ENCODE results near the gene ODAPH. TPM values are rescaled to one million over a fixed set of nuclear protein-coding genes. Genes with fewer than 3 reads are reported as not detected.

The ODAPH gene
- total RNA-seq, 4 donors from 2014 or later: not detected

GRCh38 chr4:75593393-75593792, 37.5 kb downstream of the ODAPH start:
- no peak overlapping the region for H3K4me3 ChIP-seq
- intact Hi-C loops (cut with DNase I; ENCODE audit: low total_unique reads): no loop called here
- in situ Hi-C loops (cut with MboI; ENCODE audit: low pct_ligation_motif_present in 1 of 4, low pct_unique_long_range_greater_than_20kb in 1 of 4, low sequenced_read_pairs in 3 of 4): no loop called here
- H3K27me3 ChIP-seq: no peaks in the 10 kb centered on the region
- H3K4me1 ChIP-seq: no peaks in the 10 kb centered on the region
- 80% methylated on average over 1 of the region's 1 CpG; no CpG with 5 or more reads in 1 of the 2 donors for WGBS, 2 donors (ENCODE audit: low coverage in 1 of 2)
- no peak for DNase-seq
- H3K9me3 ChIP-seq: no peaks in the 10 kb centered on the region
- H3K36me3 ChIP-seq: no peaks in the 10 kb centered on the region
- no peak overlapping the region for H3K27ac ChIP-seq
- TF ChIP-seq POLR2A (IDR thresholded peaks at IDR 0.05) (no peak), CTCF (IDR thresholded peaks at IDR 0.05) (no peak), EP300 (IDR thresholded peaks at IDR 0.05; ENCODE audit: low read depth) (no peak)

- no peaks in the 10 kb centered on the region for H3K27me3 ChIP-seq
- no peaks in the 10 kb centered on the region for H3K36me3 ChIP-seq
- DNase-seq: no peak
- H3K27ac ChIP-seq: no peak overlapping the region
- in situ Hi-C loops (cut with MboI; ENCODE audit: low pct_ligation_motif_present in 1 of 4, low pct_unique_long_range_greater_than_20kb in 1 of 4, low sequenced_read_pairs in 3 of 4): no loop called here
- H3K4me1 ChIP-seq: no peaks in the 10 kb centered on the region
- TF ChIP-seq EP300 (IDR thresholded peaks at IDR 0.05; ENCODE audit: low read depth) (no peak), POLR2AphosphoS5 (IDR thresholded peaks at IDR 0.05) (no peak), CTCF (IDR thresholded peaks at IDR 0.05) (no peak), POLR2A (IDR thresholded peaks at IDR 0.05) (no peak)
- H3K4me3 ChIP-seq: no peak overlapping the region
- intact Hi-C loops (cut with DNase I; ENCODE audit: low total_unique reads): no loop called here
- H3K9me3 ChIP-seq: no peaks in the 10 kb centered on the region
- 78 to 82% methylated on average over 3 of the region's 3 CpGs for WGBS, 2 donors (ENCODE audit: low coverage in 1 of 2)
These were observed 40.2 kb downstream of the ODAPH start for GRCh38 chr4:75596061-75596460.

GRCh38 chr4:75598390-75598789, 42.5 kb downstream of the ODAPH start:
- H3K4me1 ChIP-seq: no peaks in the 10 kb centered on the region
- H3K27ac ChIP-seq: no peak overlapping the region
- DNase-seq: no peak
- H3K36me3 ChIP-seq: no peaks in the 10 kb centered on the region
- in situ Hi-C loops (cut with MboI; ENCODE audit: low pct_ligation_motif_present in 1 of 4, low pct_unique_long_range_greater_than_20kb in 1 of 4, low sequenced_read_pairs in 3 of 4) (no loop called here), intact Hi-C loops (cut with DNase I; ENCODE audit: low total_unique reads) (no loop called here)
- H3K9me3 ChIP-seq: no peaks in the 10 kb centered on the region
- TF ChIP-seq EP300 (IDR thresholded peaks at IDR 0.05; ENCODE audit: low read depth) (no peak), CTCF (IDR thresholded peaks at IDR 0.05) (no peak), POLR2AphosphoS5 (IDR thresholded peaks at IDR 0.05) (no peak), POLR2A (IDR thresholded peaks at IDR 0.05) (no peak)
- H3K27me3 ChIP-seq: no peaks in the 10 kb centered on the region
- no peak overlapping the region for H3K4me3 ChIP-seq
- WGBS, 2 donors (ENCODE audit: low coverage in 1 of 2): 65 to 74% methylated on average over 3 of the region's 3 CpGs

DNA sequence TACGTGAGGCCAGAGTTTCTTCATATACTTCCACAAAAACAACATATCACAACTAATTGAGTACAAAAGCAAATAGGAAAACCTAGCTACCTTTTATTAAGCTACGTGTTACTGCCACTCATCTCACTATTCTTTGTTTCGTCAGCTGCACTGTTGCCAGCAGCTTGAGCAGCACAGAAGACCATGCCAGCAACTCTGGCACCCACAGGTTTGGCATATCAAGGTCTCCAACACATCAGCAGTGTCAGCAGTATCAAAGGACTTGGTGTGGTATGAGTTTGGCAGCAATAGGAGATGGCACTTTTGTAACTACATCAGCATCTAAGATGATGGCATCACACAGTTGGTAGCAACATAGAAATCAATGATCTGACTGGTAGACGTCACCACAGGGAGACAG, 43.8 kb downstream of the ODAPH start:
- TF ChIP-seq POLR2AphosphoS5 (IDR thresholded peaks at IDR 0.05) (no peak), EP300 (IDR thresholded peaks at IDR 0.05; ENCODE audit: low read depth) (no peak)
- H3K4me3 ChIP-seq: no peak overlapping the region
- no peaks in the 10 kb centered on the region for H3K36me3 ChIP-seq
- WGBS, 2 donors (ENCODE audit: low coverage in 1 of 2): 81 to 87% methylated on average over 4 of the region's 4 CpGs
- in situ Hi-C loops (cut with MboI; ENCODE audit: low pct_ligation_motif_present in 1 of 4, low pct_unique_long_range_greater_than_20kb in 1 of 4, low sequenced_read_pairs in 3 of 4) (no loop called here), intact Hi-C loops (cut with DNase I; ENCODE audit: low total_unique reads) (no loop called here)
- H3K27ac ChIP-seq: no peak overlapping the region
- H3K9me3 ChIP-seq: no peaks in the 10 kb centered on the region
- H3K27me3 ChIP-seq: no peaks in the 10 kb centered on the region
- DNase-seq: no peak
- no peaks in the 10 kb centered on the region for H3K4me1 ChIP-seq

GRCh38 chr4:75605928-75606327, 50.1 kb downstream of the ODAPH start:
- Histone ChIP-seq H3K9me3 (no peaks in the 10 kb centered on the region), H3K4me1 (no peaks in the 10 kb centered on the region), H3K27ac (no peak overlapping the region), H3K36me3 (no peaks in the 10 kb centered on the region), H3K4me3 (no peak overlapping the region), H3K27me3 (no peaks in the 10 kb centered on the region)
- no peak for DNase-seq
- no peak for TF ChIP-seq CTCF (IDR thresholded peaks at IDR 0.05)
- TF ChIP-seq POLR2AphosphoS5 (IDR thresholded peaks at IDR 0.05): no peak
- no peak for TF ChIP-seq POLR2A (IDR thresholded peaks at IDR 0.05)
- TF ChIP-seq EP300 (IDR thresholded peaks at IDR 0.05; ENCODE audit: low read depth): no peak
- in situ Hi-C loops (cut with MboI; ENCODE audit: low pct_ligation_motif_present in 1 of 4, low pct_unique_long_range_greater_than_20kb in 1 of 4, low sequenced_read_pairs in 3 of 4) (no loop called here), intact Hi-C loops (cut with DNase I; ENCODE audit: low total_unique reads) (no loop called here)
- WGBS, 2 donors (ENCODE audit: low coverage in 1 of 2): 92 to 96% methylated on average over 4 of the region's 4 CpGs

All from transverse colon (tissue), 4 donors.